HL-60 (cell line): Measurements from ENCODE around the gene UBE2D4.

Experiments
- CTCF ChIP-seq: IDR thresholded peaks from one replicate; pipeline ENCODE4 v1.5.1; 2011; ENCODE audit warnings: low read length, control low read depth, inconsistent platforms; ENCODE audit not compliant: insufficient read depth
- REST ChIP-seq: IDR thresholded peaks from 2 replicates; pipeline ENCODE4 v1.6.1; 2012; ENCODE audit warnings: low read depth; ENCODE audit not compliant: insufficient replicate concordance

GRCh38 chr7:43921423-43921822, 4.8 kb upstream of the UBE2D4 start:
- TF ChIP-seq CTCF (no peak), REST (no peak)
